AG08395 (cell line): ENCODE measurements around the gene ETFB.
A peak's percentile ranks its signal among the peaks of the same experiment; 100 is the strongest.

Experiments used
- DNase-seq: peaks from one replicate; pipeline ENCODE4 v3.0.0; 2012; ENCODE audit warnings: mixed read lengths, low spot score

ETFB gene

GRCh38 chr19:51351266-51351990 lies 14.8 kb downstream of the ETFB start:
- DNase-seq: no peak

- DNase-seq: no peak
Observed at GRCh38 chr19:51347209-51347928, 18.8 kb downstream of the ETFB start.

GRCh38 chr19:51346742-51347141 lies 19.4 kb downstream of the ETFB start:
- DNase-seq: no peak

- no peak for DNase-seq
Observed at GRCh38 chr19:51345076-51345620, 21.0 kb downstream of the ETFB start.

- DNase-seq: no peak
Observed at GRCh38 chr19:51342631-51343569, 23.3 kb downstream of the ETFB start.

- DNase-seq: no peak
Observed at GRCh38 chr19:51341976-51342580, 24.1 kb downstream of the ETFB start, which contains the start of gene VSIG10L. VSIG10L (minus strand) TSS chr19:51342139; CDS start chr19:51342124, 15 bp downstream.

GRCh38 chr19:51341066-51341465 lies 25.1 kb downstream of the ETFB start:
- no peak for DNase-seq

- DNase-seq: peak; percentile 99
Observed at GRCh38 chr19:51339687-51340656, 26.2 kb downstream of the ETFB start.

- no peak for DNase-seq
Observed at GRCh38 chr19:51339313-51339686, 26.9 kb downstream of the ETFB start.

GRCh38 chr19:51338563-51339312 lies 27.4 kb downstream of the ETFB start:
- DNase-seq: peak; percentile 88

GRCh38 chr19:51337861-51338562 lies 28.2 kb downstream of the ETFB start:
- no peak for DNase-seq

GRCh38 chr19:51337141-51337860 lies 28.9 kb downstream of the ETFB start:
- DNase-seq: no peak

GRCh38 chr19:51333836-51334460 lies 32.2 kb downstream of the ETFB start:
- DNase-seq: no peak

GRCh38 chr19:51331716-51332115 lies 34.5 kb downstream of the ETFB start:
- no peak for DNase-seq

- no peak for DNase-seq
Observed at GRCh38 chr19:51331193-51331592, 35.0 kb downstream of the ETFB start.

GRCh38 chr19:51330366-51330765 lies 35.8 kb downstream of the ETFB start:
- no peak for DNase-seq

- DNase-seq: no peak
Observed at GRCh38 chr19:51329411-51329810, 36.8 kb downstream of the ETFB start.
